DND-41 (cell line): ENCODE measurements around the gene CFAP157.

Source experiments
- ATAC-seq: fragments of 200-7000 bp; cut with Tn5 transposase; 3 replicates; pipeline ENCODE4 v1.9.1; 2021; ENCODE audit warnings: low read depth; ENCODE audit not compliant: insufficient read depth
- DNase-seq: peaks from one replicate; pipeline ENCODE4 v3.0.0-alpha.2; 2020
- H2AFZ ChIP-seq: 2 replicates; pipeline ENCODE4 v1.6.0; 2012; ENCODE audit warnings: low read depth, low read length
- H3K27ac ChIP-seq: 2 replicates; pipeline ENCODE4 v1.5.1; 2012; ENCODE audit warnings: low read length, inconsistent platforms
- H3K27me3 ChIP-seq: fragments of 200-600 bp; sonication (generic); 2 replicates; pipeline ENCODE4 v1.6.0; 2012; ENCODE audit warnings: low read length, mild to moderate bottlenecking, inconsistent platforms; ENCODE audit not compliant: insufficient read depth, poor library complexity
- H3K36me3 ChIP-seq: 2 replicates; pipeline ENCODE4 v1.5.1; 2012; ENCODE audit warnings: low read length, inconsistent platforms; ENCODE audit not compliant: insufficient read depth
- H3K4me1 ChIP-seq: 2 replicates; pipeline ENCODE4 v1.5.1; 2012; ENCODE audit warnings: mild to moderate bottlenecking, low read length; ENCODE audit not compliant: insufficient read depth
- H3K4me2 ChIP-seq: 2 replicates; pipeline ENCODE4 v1.6.0; 2012; ENCODE audit warnings: mild to moderate bottlenecking, moderate library complexity, low read length, inconsistent platforms; ENCODE audit not compliant: insufficient read depth
- H3K4me3 ChIP-seq, 2 experiments: fragments of 200-600 bp in 1 of 2; shearing (Covaris generic) in 1 of 2; 2 replicates each; pipeline ENCODE4 v1.5.1; 2012 to 2016; ENCODE audit warnings: inconsistent platforms in 2 of 2, low read length in 2 of 2, mild to moderate bottlenecking in 2 of 2, low read depth in 1 of 2, moderate library complexity in 1 of 2
- H3K79me2 ChIP-seq: 2 replicates; pipeline ENCODE4 v1.6.0; 2012; ENCODE audit warnings: low read length, inconsistent platforms; ENCODE audit not compliant: insufficient read depth
- H3K9ac ChIP-seq: 2 replicates; pipeline ENCODE4 v1.6.0; 2012; ENCODE audit warnings: low read depth, mild to moderate bottlenecking, inconsistent platforms, low read length, moderate library complexity
- H3K9me3 ChIP-seq: 2 replicates; pipeline ENCODE4 v1.5.1; 2012; ENCODE audit warnings: low read length, moderate library complexity, mild to moderate bottlenecking, inconsistent platforms; ENCODE audit not compliant: insufficient read depth, severe bottlenecking
- H4K20me1 ChIP-seq: 2 replicates; pipeline ENCODE4 v1.6.0; 2012; ENCODE audit warnings: low read length; ENCODE audit not compliant: insufficient read depth
- CTCF ChIP-seq: IDR thresholded peaks from 2 replicates; pipeline ENCODE4 v1.5.1; 2012; ENCODE audit warnings: borderline replicate concordance, low read length, moderate library complexity, mild to moderate bottlenecking; ENCODE audit not compliant: poor library complexity, severe bottlenecking; ENCODE audit errors: extremely low read depth
- EZH2 ChIP-seq: IDR thresholded peaks from 3 replicates; pipeline ENCODE4 v1.6.1; 2012; ENCODE audit warnings: borderline replicate concordance, low read depth, mild to moderate bottlenecking, moderate library complexity, low read length, inconsistent platforms; ENCODE audit not compliant: severe bottlenecking

CFAP157 gene

GRCh38 chr9:127714951-127715469, 8.2 kb downstream of the CFAP157 start:
- H3K9ac ChIP-seq: peak overlapping the region; percentile 60
- no peak for TF ChIP-seq CTCF
- no peak for TF ChIP-seq EZH2
- peak overlapping the region; percentile 44 to 77 for H3K4me3 ChIP-seq
- H3K79me2 ChIP-seq: no peaks in the 10 kb centered on the region
- no peaks in the 10 kb centered on the region for H3K27me3 ChIP-seq
- H3K27ac ChIP-seq: peak overlapping the region; percentile 51
- ATAC-seq (peak; percentile 1; the same call in 2 of the 3 replicates), DNase-seq (no peak)
- H3K9me3 ChIP-seq: no peaks in the 10 kb centered on the region
- H4K20me1 ChIP-seq: peaks cover 13% of the 10 kb centered on the region
- peak overlapping the region; percentile 74 for H2AFZ ChIP-seq
- H3K4me2 ChIP-seq: peak overlapping the region; percentile 77
- no peaks in the 10 kb centered on the region for H3K36me3 ChIP-seq
- H3K4me1 ChIP-seq: peaks cover 50% of the 10 kb centered on the region

- DNase-seq: peak; percentile 92
- H3K4me1 ChIP-seq: peaks cover 56% of the 10 kb centered on the region
- H3K27ac ChIP-seq: peak within 1 kb of the TSS; percentile 70
- H3K4me3 ChIP-seq: peak within 1 kb of the TSS; percentile 44 to 77
- no peaks in the 10 kb centered on the region for H3K79me2 ChIP-seq
- no peaks in the 10 kb centered on the region for H3K9me3 ChIP-seq
- no peak for TF ChIP-seq EZH2
- no peak for TF ChIP-seq CTCF
- H3K4me2 ChIP-seq: peak within 1 kb of the TSS; percentile 77
- peak within 1 kb of the TSS; percentile 60 for H3K9ac ChIP-seq
- H3K36me3 ChIP-seq: no peaks in the 10 kb centered on the region
- peaks cover 13% of the 10 kb centered on the region for H4K20me1 ChIP-seq
- H2AFZ ChIP-seq: peak within 1 kb of the TSS; percentile 83
- H3K27me3 ChIP-seq: no peaks in the 10 kb centered on the region
- peak; percentile 89 for ATAC-seq
These were observed 8.9 kb downstream of the CFAP157 start, which contains the start of the genes PTRH1 and TTC16 for GRCh38 chr9:127715470-127716337. Gene PTRH1, minus strand, starts transcription at chr9:127715663. Its CDS starts 24 bp downstream, at chr9:127715639. Gene TTC16, plus strand, starts transcription at chr9:127716079. Its CDS starts 67 bp downstream, at chr9:127716146.

GRCh38 chr9:127716412-127716811, 9.6 kb downstream of the CFAP157 start:
- TF ChIP-seq EZH2: no peak
- no peak for TF ChIP-seq CTCF
- H3K4me2 ChIP-seq: peak overlapping the region; percentile 77
- no peak for ATAC-seq
- H3K9ac ChIP-seq: peak overlapping the region; percentile 60; the same call in 1 of the 2 replicates
- H3K9me3 ChIP-seq: no peaks in the 10 kb centered on the region
- DNase-seq: no peak
- H3K79me2 ChIP-seq: no peaks in the 10 kb centered on the region
- no peak overlapping the region for H3K27ac ChIP-seq
- peaks cover 12% of the 10 kb centered on the region for H4K20me1 ChIP-seq
- no peak overlapping the region for H2AFZ ChIP-seq
- H3K4me1 ChIP-seq: peaks cover 50% of the 10 kb centered on the region
- H3K4me3 ChIP-seq: peak overlapping the region; percentile 44 to 77; a peak in 3 of 4 replicates
- H3K27me3 ChIP-seq: no peaks in the 10 kb centered on the region
- H3K36me3 ChIP-seq: no peaks in the 10 kb centered on the region
